Adrenal gland (tissue), 5 donors: ENCODE data around the gene ZNF804A.

Source experiments
- CTCF ChIP-seq, 6 experiments: fragments of 450-650 bp in 4 of 6; fragments of 200-600 bp in 2 of 6; sonication (generic) in 1 of 6; IDR thresholded peaks; 1 replicate in 5 of 6; 2 replicates in 1 of 6; pipeline versions ENCODE4 v1.5.1 to v1.8.0; 2016 to 2021; ENCODE audit warnings: antibody characterized with exemption in 6 of 6, mild to moderate bottlenecking in 2 of 6, moderate library complexity in 1 of 6
- POLR2A ChIP-seq, 2 donors: fragments of 450-650 bp; IDR thresholded peaks; one replicate each; pipeline ENCODE4 v1.6.1; 2017; ENCODE audit warnings: antibody characterized with exemption in 2 of 2, mild to moderate bottlenecking in 2 of 2, moderate library complexity in 1 of 2
- donor health status: DM: no; HTN: no; CAD: no.

- TF ChIP-seq CTCF (IDR thresholded peaks at IDR 0.05): no peak
- no peak for TF ChIP-seq POLR2A (IDR thresholded peaks at IDR 0.05)
Observed at GRCh38 chr2:184814421-184814820, 216.1 kb downstream of the ZNF804A start.
